Measurements from ENCODE around the gene TCN2.
"Not testable (repeated sequence)": the region's sequence is repeated elsewhere in the genome, so short reads cannot be mapped to it uniquely, and the experiment has no call there.

Gene TCN2

GRCh38 chr22:30575859-30576258 is 31.1 kb upstream of the TCN2 start:
- DNase-seq (ENCODE audit: low read depth in 2 of 2) = no peak

- no peak for DNase-seq (ENCODE audit: low read depth in 2 of 2)
These were observed 28.5 kb upstream of the TCN2 start for GRCh38 chr22:30578481-30578880.

- DNase-seq (ENCODE audit: low read depth in 2 of 2) = no peak
These were observed 26.1 kb upstream of the TCN2 start for GRCh38 chr22:30580896-30581295.

GRCh38 chr22:30582051-30582450 is 24.9 kb upstream of the TCN2 start:
- DNase-seq (ENCODE audit: low read depth in 2 of 2) = no peak

- DNase-seq (ENCODE audit: low read depth in 2 of 2) = no peak
These were observed 24.0 kb upstream of the TCN2 start for GRCh38 chr22:30582788-30583545.

GRCh38 chr22:30584441-30584840 is 22.5 kb upstream of the TCN2 start:
- DNase-seq (ENCODE audit: low read depth in 2 of 2) = no peak

GRCh38 chr22:30586414-30586813 is 20.6 kb upstream of the TCN2 start:
- no peak for DNase-seq (ENCODE audit: low read depth in 2 of 2)

GRCh38 chr22:30591191-30591587 is 15.8 kb upstream of the TCN2 start:
- DNase-seq (ENCODE audit: low read depth in 2 of 2) = no peak

- peak; percentile 90 to 91 for DNase-seq (ENCODE audit: low read depth in 2 of 2)
These were observed 15.2 kb upstream of the TCN2 start, which contains the start of gene PES1 for GRCh38 chr22:30591588-30592359. Gene PES1 (minus strand): TSS chr22:30591910. CDS start chr22:30591833, 77 bp downstream.

GRCh38 chr22:30592360-30592713 is 14.6 kb upstream of the TCN2 start:
- not testable (repeated sequence) for DNase-seq (ENCODE audit: low read depth in 2 of 2)

GRCh38 chr22:30596199-30596598 is 10.8 kb upstream of the TCN2 start:
- no peak for DNase-seq (ENCODE audit: low read depth in 2 of 2)

GRCh38 chr22:30596886-30597285 is 10.1 kb upstream of the TCN2 start:
- DNase-seq (ENCODE audit: low read depth in 2 of 2) = no peak

GRCh38 chr22:30598986-30599385 is 8.0 kb upstream of the TCN2 start:
- no peak for DNase-seq (ENCODE audit: low read depth in 2 of 2)

GRCh38 chr22:30600921-30601320 is 6.1 kb upstream of the TCN2 start:
- DNase-seq (ENCODE audit: low read depth in 2 of 2) = no peak

- DNase-seq (ENCODE audit: low read depth in 2 of 2) = no peak
These were observed 5.5 kb upstream of the TCN2 start for GRCh38 chr22:30601464-30601863.

- DNase-seq (ENCODE audit: low read depth in 2 of 2) = no peak
These were observed 4.9 kb upstream of the TCN2 start for GRCh38 chr22:30602049-30602448.

- DNase-seq (ENCODE audit: low read depth in 2 of 2) = no peak
These were observed 3.2 kb upstream of the TCN2 start for GRCh38 chr22:30603801-30604200.

- no peak for DNase-seq (ENCODE audit: low read depth in 2 of 2)
These were observed 2.3 kb upstream of the TCN2 start for GRCh38 chr22:30604723-30605122.

- no peak for DNase-seq (ENCODE audit: low read depth in 2 of 2)
These were observed 1.4 kb upstream of the TCN2 start for GRCh38 chr22:30605449-30606110.

GRCh38 chr22:30607300-30607930 is 441 bp downstream of the TCN2 start:
- DNase-seq (ENCODE audit: low read depth in 2 of 2) = no peak

- DNase-seq (ENCODE audit: low read depth in 2 of 2) = no peak
These were observed 965 bp downstream of the TCN2 start for GRCh38 chr22:30607939-30608338.

Measured in stimulated activated CD8-positive, alpha-beta memory T cell treated with anti-CD3 and anti-CD28 coated beads, Interleukin-15, amount 100 ng/mL, for 48 hours (primary cell).